Heart left ventricle (tissue), 13 donors: ENCODE data around the gene TPSD1.
"Not testable (repeated sequence)": the region's sequence is repeated elsewhere in the genome, so short reads cannot be mapped to it uniquely, and the experiment has no call there.

ENCODE experiments used
- CTCF ChIP-seq, 12 donors: fragments of 200-600 bp; sonication (generic) in 4 of 12; IDR thresholded peaks; one replicate each; pipeline versions ENCODE4 v1.5.0 to v1.8.0; 2018 to 2022; ENCODE audit warnings: antibody characterized with exemption in 12 of 12, mild to moderate bottlenecking in 5 of 12
- POLR2A ChIP-seq, 2 donors: fragments of 450-650 bp; IDR thresholded peaks; one replicate each; pipeline ENCODE4 v1.6.1; 2017; ENCODE audit warnings: antibody characterized with exemption in 2 of 2, mild to moderate bottlenecking in 2 of 2, moderate library complexity in 2 of 2
- donor health status: ischemic (EF 13 %, LVEDD 7.1; RV severe dilation, severe dysfunction).
- donor health status: DM: no; HTN: yes; CAD: no.
- donor health status: DM: no; HTN: no; CAD: no.
- donor health status: ischemic (EF 25% LVEDD 6.9; RV normal size, moderate dysfunction).
- donor health status: ischemic (EF 25% LVEDD 5.7; RV mildly dilated, moderate dysfunction).
- donor health status: ischemic (EF 35%, LVEDD 5.7; RV mildly dilated, moderate dysfunction).
- donor health status: nonischemic (EF 11% LVEDD 7.7; RV severe dilation, severe dysfunction).
- donor health status: DM: yes; HTN: yes; CAD: no.
- donor health status: PGD.
- donor health status: ischemic (EF 29% LVEDD 5.4; RV normal size, mild dysfunction).
- donor health status: nonischemic (EF 23%, LVEDD 6.1; RV moderate dilation, normal function).

DNA sequence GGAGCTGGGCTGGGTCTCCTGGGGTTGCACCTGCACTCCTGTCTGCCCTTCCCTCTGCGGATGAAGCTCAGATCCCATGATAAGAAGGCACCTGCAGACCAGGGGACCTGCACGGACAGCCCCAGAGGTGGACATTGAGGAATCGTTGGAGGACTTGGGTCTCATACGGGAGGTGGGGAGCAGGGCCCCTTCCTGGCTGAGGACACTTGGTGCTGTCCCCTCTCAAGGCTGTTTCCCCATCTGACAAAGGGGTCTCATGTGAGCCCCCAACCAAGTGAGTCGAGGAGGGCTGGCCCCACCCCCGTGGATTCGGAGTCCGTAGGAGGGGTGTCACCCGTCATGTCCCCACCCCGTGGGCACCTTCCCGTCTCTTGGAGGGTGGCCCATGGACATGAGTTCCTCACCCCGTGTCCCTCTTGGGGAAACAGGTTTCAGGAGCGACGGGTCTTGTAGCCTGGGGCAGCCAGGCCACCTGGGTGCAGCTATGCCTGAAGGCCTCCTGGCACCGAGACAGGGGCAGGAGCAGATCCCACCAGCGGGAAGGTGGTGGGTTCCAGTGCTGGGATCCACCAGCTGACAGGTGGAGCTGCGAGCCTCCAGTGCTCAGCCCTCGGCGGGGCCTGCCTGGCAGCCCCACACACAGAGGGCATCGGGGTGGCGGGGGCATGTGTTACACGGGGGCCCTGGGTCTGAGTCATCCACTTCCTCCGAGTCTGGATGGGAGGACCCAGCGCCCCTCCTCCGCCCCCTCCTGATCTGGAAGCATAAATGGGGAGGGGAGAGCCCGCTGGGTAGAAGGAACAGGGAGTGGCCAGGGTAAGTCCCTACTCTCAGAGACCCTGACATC, at the start of gene TPSD1:
- not testable (repeated sequence) for TF ChIP-seq POLR2A, CTCF (IDR thresholded peaks at IDR 0.05)
